Superior temporal gyrus (tissue), 1 donor: ENCODE data around the gene SRSF3.
"Not testable (repeated sequence)": the region's sequence is repeated elsewhere in the genome, so short reads cannot be mapped to it uniquely, and the experiment has no call there.

Experiments used
- DNase-seq: peaks from one replicate; pipeline ENCODE4 v3.0.0-alpha.2; 2016; ENCODE audit errors: extremely low spot score

Gene SRSF3

DNA sequence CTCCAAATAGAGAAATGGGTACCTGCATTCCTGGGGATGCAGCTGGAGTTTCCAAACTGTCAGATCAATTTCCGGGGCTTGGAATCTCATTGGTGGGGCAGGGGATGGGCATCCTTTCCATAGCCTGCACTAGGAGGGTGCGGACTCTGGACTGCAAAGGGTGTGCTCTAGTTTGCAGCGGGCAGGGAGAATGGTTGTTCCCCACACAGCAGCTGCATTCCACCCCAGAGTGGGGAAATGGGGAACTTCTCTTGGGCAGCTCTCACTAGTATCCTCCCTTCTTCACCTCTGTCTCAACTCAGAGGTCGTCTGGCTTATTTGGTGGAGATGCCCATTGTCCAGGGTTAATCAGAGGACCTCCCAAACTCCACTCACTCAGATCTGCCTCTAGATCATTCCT, 49.8 kb downstream of the SRSF3 start:
- no peak for DNase-seq

DNA sequence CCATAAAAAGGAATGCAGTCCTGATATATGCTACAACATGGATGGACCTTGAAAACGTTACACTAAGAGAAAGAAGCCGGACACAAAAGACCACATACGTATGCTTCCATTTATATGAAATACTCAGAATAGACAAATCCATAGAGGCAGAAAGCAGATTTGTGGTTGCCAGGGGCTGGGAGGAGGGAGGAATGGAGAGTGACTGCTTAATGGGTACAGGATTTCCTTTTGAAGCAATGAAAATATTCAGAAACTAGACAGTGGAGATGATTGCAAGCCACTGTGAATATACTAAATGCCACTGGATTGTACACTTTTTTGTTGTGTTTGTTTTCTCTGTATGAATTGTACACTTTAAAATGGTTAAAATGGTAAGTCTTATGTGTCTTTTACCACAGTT, 54.9 kb downstream of the SRSF3 start:
- no peak for DNase-seq

DNA sequence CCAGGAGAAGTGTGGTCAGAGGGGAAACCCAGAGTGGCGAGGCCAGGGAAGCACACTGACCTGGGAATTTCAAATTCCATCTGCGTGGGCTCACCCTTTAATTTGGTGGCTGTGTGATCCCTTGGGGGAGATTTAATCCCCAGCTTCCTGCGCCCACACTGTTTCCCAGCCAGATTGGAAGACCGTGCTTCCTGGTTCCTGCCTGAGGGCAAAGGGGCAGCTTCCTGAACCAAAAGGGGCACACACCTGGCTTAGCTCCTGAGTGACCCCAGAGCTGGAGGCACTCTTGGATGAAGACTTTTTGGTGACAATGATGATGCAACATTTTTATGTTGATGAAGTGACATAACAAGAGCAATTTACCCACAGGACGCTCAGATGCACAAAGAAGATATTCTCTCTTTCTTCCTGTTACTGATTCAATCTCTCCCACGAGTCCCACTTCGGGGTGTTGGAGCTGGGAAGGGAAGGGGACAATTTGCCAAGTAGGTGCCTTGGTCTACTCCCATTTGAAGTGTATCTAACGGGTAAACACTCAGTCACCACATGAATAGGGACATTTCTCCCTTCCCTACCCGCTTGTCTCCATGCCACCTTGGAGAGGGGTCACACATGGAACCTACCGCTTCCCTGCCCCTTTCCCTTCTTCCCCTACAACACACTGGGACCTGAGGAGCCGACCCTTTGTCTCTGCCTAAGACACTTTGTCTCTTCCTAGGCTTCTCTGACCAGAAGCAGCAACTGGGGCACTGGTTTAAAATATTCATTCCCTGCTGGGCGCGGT, 55.7 kb downstream of the SRSF3 start:
- DNase-seq, result no peak

GRCh38 chr6:36650848-36651478, 56.8 kb downstream of the SRSF3 start:
- no peak for DNase-seq

GRCh38 chr6:36651659-36652379, 57.7 kb downstream of the SRSF3 start:
- no peak for DNase-seq

DNA sequence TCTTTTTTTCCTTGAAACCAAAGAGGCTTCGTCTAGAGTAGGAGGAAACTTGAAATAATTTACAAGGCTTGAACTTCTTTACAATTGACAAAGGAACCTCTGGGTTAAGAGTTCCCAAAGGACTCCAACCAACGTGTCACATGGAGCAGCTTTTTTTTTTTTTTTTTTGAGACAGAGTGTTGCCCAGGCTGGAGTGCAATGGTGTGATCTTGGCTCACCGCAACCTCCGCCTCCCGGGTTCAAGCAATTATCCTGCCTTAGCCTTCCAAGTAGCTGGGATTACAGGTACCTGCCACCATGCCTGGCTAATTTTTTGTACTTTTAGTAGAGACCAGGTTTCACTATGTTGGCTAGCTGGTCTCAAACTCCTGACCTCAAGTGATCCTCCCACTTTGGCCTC, 60.3 kb downstream of the SRSF3 start:
- not testable (repeated sequence) for DNase-seq
